Measurements from ENCODE around the gene NNT.
"Not testable (repeated sequence)": the region's sequence is repeated elsewhere in the genome, so short reads cannot be mapped to it uniquely, and the experiment has no call there.

The NNT gene

DNA sequence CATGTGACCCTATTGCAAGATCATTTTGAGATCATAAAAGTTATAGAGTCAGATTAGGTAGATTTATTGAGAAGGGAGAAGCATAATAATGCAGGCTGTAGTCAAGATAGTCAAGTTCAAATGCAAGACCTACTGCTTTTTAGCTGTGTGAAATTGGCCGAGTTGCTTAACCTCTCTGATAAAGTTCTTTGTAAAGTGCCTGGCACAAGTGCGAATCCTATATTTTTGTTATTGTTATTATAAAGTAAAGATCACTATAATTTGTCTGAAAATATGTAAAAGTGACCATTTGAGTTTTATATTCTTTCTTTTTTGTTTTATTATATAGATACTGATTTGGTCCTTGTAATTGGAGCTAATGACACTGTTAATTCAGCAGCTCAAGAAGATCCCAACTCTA, 99.3 kb downstream of the NNT start:
- POLR2A ChIA-PET (ENCODE audit: low non-redundant PET): no interaction called here
- TF ChIP-seq, protein P1, sequence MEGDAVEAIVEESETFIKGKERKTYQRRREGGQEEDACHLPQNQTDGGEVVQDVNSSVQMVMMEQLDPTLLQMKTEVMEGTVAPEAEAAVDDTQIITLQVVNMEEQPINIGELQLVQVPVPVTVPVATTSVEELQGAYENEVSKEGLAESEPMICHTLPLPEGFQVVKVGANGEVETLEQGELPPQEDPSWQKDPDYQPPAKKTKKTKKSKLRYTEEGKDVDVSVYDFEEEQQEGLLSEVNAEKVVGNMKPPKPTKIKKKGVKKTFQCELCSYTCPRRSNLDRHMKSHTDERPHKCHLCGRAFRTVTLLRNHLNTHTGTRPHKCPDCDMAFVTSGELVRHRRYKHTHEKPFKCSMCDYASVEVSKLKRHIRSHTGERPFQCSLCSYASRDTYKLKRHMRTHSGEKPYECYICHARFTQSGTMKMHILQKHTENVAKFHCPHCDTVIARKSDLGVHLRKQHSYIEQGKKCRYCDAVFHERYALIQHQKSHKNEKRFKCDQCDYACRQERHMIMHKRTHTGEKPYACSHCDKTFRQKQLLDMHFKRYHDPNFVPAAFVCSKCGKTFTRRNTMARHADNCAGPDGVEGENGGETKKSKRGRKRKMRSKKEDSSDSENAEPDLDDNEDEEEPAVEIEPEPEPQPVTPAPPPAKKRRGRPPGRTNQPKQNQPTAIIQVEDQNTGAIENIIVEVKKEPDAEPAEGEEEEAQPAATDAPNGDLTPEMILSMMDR (conservative IDR thresholded peaks at IDR 0.05; ENCODE audit: low read depth): no peak
- DNase-seq (ENCODE audit: low spot score): no peak
- no peak overlapping the region for H3K27ac ChIP-seq
- CTCF ChIA-PET: no interaction called here

DNA sequence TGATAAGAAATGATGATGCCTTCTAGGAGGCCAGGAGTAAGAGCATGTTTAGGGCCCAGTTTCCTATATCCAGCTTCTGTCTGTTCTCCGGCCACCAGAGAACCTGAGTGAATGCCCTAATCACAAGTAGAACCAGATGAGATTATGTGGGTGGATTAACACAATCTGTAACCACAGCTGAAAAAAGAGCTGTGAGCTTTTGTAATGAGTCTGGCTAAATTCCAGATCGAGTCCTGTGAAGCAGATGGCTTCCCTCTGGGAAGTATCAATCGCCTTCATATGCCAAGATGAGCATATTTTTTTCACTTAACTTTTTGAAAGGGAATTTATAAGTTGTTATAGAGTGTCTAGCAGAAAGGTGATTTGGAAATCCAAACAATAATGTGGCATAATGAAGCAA, 99.8 kb downstream of the NNT start:
- no peak for DNase-seq (ENCODE audit: low spot score)
- POLR2A ChIA-PET (ENCODE audit: low non-redundant PET): no interaction called here
- CTCF ChIA-PET: no interaction called here
- H3K27ac ChIP-seq: no peak overlapping the region
- TF ChIP-seq, protein P1 (conservative IDR thresholded peaks at IDR 0.05; ENCODE audit: low read depth): no peak

DNA sequence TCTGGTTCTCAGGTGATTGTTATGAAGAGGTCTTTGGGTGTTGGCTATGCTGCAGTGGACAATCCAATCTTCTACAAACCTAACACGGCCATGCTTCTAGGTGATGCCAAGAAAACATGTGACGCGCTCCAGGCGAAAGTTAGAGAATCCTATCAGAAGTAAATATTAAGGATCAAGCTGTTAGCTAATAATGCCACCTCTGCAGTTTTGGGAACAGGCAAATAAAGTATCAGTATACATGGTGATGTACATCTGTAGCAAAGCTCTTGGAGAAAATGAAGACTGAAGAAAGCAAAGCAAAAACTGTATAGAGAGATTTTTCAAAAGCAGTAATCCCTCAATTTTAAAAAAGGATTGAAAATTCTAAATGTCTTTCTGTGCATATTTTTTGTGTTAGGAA, 101.3 kb downstream of the NNT start:
- DNase-seq (ENCODE audit: low spot score): no peak
- CTCF ChIA-PET: interaction anchor here (1.3 kb wide), 1 partner anchor 44 kb away, joined by 3 read pairs; no protein-coding TSS in a partner anchor
- no peak overlapping the region for H3K27ac ChIP-seq
- POLR2A ChIA-PET (ENCODE audit: low non-redundant PET): no interaction called here
- TF ChIP-seq, protein P1 (conservative IDR thresholded peaks at IDR 0.05; ENCODE audit: low read depth): no peak

DNA sequence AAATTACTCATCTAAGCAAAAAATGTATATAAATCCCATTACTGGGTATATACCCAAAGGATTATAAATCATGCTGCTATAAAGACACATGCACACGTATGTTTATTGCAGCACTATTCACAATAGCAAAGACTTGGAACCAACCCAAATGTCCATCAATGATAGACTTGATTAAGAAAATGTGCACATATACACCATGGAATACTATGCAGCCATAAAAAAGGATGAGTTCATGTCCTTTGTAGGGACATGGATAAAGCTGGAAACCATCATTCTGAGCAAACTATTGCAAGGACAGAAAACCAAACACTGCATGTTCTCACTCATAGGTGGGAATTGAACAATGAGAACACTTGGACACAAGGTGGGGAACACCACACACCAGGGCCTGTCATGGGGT, 103.6 kb downstream of the NNT start:
- CTCF ChIA-PET; POLR2A ChIA-PET (ENCODE audit: low non-redundant PET); H3K27ac ChIP-seq; DNase-seq (ENCODE audit: low spot score): not testable (repeated sequence)

DNA sequence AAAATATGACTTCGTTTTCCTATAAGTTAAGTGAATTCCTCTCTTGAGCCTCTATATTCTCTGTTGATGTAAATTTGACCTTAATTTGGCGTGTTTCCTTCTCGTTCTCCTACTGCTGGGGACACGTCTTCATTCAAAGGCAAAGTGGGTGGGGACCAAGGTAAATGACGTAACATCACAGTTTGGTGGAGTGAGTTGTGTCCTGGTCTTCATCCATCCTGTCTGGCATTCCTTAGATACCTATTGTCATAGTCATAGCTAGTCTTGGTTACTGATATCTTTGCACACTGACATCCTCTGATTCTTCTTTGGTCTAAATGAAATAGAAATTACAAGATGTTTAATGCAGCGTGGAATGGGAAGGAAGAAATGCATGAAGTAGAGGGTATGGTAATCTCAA, 108.5 kb downstream of the NNT start:
- peak; percentile 31 for DNase-seq (ENCODE audit: low spot score)
- H3K27ac ChIP-seq: no peak overlapping the region
- TF ChIP-seq, protein P1 (conservative IDR thresholded peaks at IDR 0.05; ENCODE audit: low read depth): no peak
- CTCF ChIA-PET: no interaction called here
- POLR2A ChIA-PET (ENCODE audit: low non-redundant PET): no interaction called here

DNA sequence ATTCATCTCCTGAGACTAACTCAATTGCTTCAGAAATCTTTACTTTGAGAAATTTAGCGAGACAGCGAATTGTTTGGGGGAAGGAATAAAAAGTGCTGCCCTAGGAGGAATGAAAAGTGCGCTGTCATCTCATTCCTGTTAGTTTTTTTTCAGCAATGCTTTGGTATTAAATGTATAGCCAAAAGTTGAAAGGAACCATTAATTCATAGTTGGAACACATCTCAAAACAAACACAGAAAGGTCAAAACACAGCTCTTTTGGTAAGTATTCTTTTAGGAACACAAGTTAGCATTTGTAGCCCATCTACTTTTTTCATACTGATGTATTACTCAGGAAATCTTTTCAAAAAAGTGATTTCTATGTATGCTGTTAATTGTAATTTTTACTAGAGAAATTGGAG, 109.1 kb downstream of the NNT start:
- no peak overlapping the region for H3K27ac ChIP-seq
- TF ChIP-seq, protein P1 (conservative IDR thresholded peaks at IDR 0.05; ENCODE audit: low read depth): no peak
- DNase-seq (ENCODE audit: low spot score): no peak
- CTCF ChIA-PET: no interaction called here
- POLR2A ChIA-PET (ENCODE audit: low non-redundant PET): no interaction called here

DNA sequence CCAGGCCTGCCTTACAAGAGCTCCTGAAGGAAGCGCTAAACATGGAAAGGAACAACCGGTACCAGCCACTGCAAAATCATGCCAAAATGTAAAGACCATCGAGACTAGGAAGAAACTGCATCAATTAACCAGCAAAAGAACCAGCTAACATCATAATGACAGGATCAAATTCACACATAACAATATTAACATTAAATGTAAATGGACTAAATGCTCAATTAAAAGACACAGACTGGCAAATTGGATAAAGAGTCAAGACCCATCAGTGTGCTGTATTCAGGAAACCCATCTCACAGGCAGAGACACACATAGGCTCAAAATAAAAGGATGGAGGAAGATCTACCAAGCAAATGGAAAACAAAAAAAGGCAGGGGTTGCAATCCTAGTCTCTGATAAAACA, 116.8 kb downstream of the NNT start:
- H3K27ac ChIP-seq; POLR2A ChIA-PET (ENCODE audit: low non-redundant PET); CTCF ChIA-PET; DNase-seq (ENCODE audit: low spot score): not testable (repeated sequence)

DNA sequence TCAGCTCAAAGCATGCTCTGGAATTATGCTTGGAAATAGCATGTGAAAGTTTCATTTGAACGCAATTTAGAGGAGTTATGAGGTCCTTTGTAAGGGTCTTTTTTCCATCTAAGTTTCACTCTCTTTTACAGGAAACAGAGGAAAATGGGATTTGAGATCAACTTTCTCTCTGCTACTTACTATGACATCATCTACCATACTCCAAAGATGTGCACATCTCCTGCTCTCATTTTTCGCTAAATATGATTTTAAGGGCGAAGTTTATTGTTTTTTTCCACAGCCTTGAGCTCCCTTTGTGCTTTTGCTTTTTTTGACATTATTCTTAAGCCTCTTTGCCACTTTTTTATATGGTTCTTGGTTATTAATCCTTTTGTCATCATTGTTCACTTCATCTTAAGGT, 125.6 kb downstream of the NNT start:
- no peak for DNase-seq (ENCODE audit: low spot score)
- ChIA-PET CTCF (interaction anchor here (0.6 to 0.8 kb wide), 2 partner anchors 940 to 1812 kb away, joined by 3 to 4 read pairs; no protein-coding TSS in a partner anchor), POLR2A (ENCODE audit: low non-redundant PET) (no interaction called here)
- H3K27ac ChIP-seq: no peak overlapping the region
- TF ChIP-seq, protein P1 (conservative IDR thresholded peaks at IDR 0.05; ENCODE audit: low read depth): no peak

Measured in RWPE1 (cell line).